WTC11 (cell line): Measurements from ENCODE around the gene STPG2. TPM values are rescaled to one million over a fixed set of nuclear protein-coding genes. Genes with fewer than 3 reads are reported as not detected.

Experiments used
- ATAC-seq: fragments of 200-7000 bp; cut with Tn5 transposase; 2 replicates; pipeline ENCODE4 v1.10.0; 2021; ENCODE audit warnings: mild to moderate bottlenecking, moderate library complexity
- CTCF ChIA-PET: fragments of 300-600 bp; sonication (Branson Sonifier 250); formaldehyde crosslinking; loops from one replicate; lab custom pipeline; 2021; ENCODE audit warnings: antibody characterized with exemption; lab: Charles Lee
- POLR2A ChIA-PET: fragments of 350-600 bp; sonication (Branson Sonifier 250); formaldehyde crosslinking; loops from one replicate; lab custom pipeline; 2021; ENCODE audit warnings: antibody characterized with exemption; lab: Charles Lee
- DNase-seq: peaks from one replicate; pipeline ENCODE4 v3.0.0; 2021; ENCODE audit warnings: low spot score
- H3K27ac Mint-ChIP-seq: 2 replicates; pipeline ENCODE4 v1.8.0; 2021; ENCODE audit warnings: mixed read lengths
- H3K27me3 Mint-ChIP-seq: 2 replicates; pipeline ENCODE4 v1.8.0; 2021; ENCODE audit warnings: low read depth, mild to moderate bottlenecking, moderate library complexity, mixed read lengths
- H3K36me3 Mint-ChIP-seq: 2 replicates; pipeline ENCODE4 v1.8.0; 2021; ENCODE audit warnings: mixed read lengths
- H3K4me1 Mint-ChIP-seq: 2 replicates; pipeline ENCODE4 v1.8.0; 2022; ENCODE audit warnings: mixed read lengths
- H3K4me3 Mint-ChIP-seq: 2 replicates; pipeline ENCODE4 v1.8.0; 2021; ENCODE audit warnings: mild to moderate bottlenecking, moderate library complexity, mixed read lengths
- H3K9me3 Mint-ChIP-seq: 2 replicates; pipeline ENCODE4 v1.8.0; 2021; ENCODE audit warnings: mixed read lengths
- ATF2 ChIP-seq: sonication (generic); formaldehyde crosslinking; IDR thresholded peaks from 2 replicates; pipeline ENCODE4 v1.8.1; 2022; ENCODE audit warnings: low read depth, missing genetic modification reagents, borderline replicate concordance
- CREB1 ChIP-seq: sonication (generic); formaldehyde crosslinking; IDR thresholded peaks from 2 replicates; pipeline ENCODE4 v1.8.0; 2023; ENCODE audit warnings: mild to moderate bottlenecking, missing genetic modification reagents
- CREM ChIP-seq: sonication (generic); formaldehyde crosslinking; IDR thresholded peaks from 2 replicates; pipeline ENCODE4 v1.8.1; 2022; ENCODE audit warnings: mild to moderate bottlenecking, missing genetic modification reagents, moderate library complexity
- CTCF ChIP-seq: fragments of 200-600 bp; IDR thresholded peaks from 2 replicates; pipeline ENCODE4 v1.8.0; 2022; ENCODE audit warnings: antibody characterized with exemption
- E2F1 ChIP-seq: sonication (generic); formaldehyde crosslinking; IDR thresholded peaks from 2 replicates; pipeline ENCODE4 v1.8.0; 2022; ENCODE audit warnings: mild to moderate bottlenecking, missing genetic modification reagents
- ESRRA ChIP-seq: sonication (generic); formaldehyde crosslinking; IDR thresholded peaks from 2 replicates; pipeline ENCODE4 v1.8.1; 2022; ENCODE audit warnings: mild to moderate bottlenecking, missing genetic modification reagents, borderline replicate concordance
- ETV6 ChIP-seq: sonication (generic); formaldehyde crosslinking; IDR thresholded peaks from 2 replicates; pipeline ENCODE4 v1.8.1; 2022; ENCODE audit warnings: mild to moderate bottlenecking, missing genetic modification reagents
- FOXP4 ChIP-seq: sonication (generic); formaldehyde crosslinking; IDR thresholded peaks from 2 replicates; pipeline ENCODE4 v1.8.0; 2022; ENCODE audit warnings: mild to moderate bottlenecking, missing genetic modification reagents
- HMGA2 ChIP-seq: fragments of 250-450 bp; sonication (Bioruptor Pico); IDR thresholded peaks from 2 replicates; pipeline ENCODE4 v1.4.0; 2021; ENCODE audit warnings: mild to moderate bottlenecking, moderate library complexity
- MLX ChIP-seq: sonication (generic); formaldehyde crosslinking; IDR thresholded peaks from 2 replicates; pipeline ENCODE4 v1.8.1; 2023; ENCODE audit warnings: mild to moderate bottlenecking, missing genetic modification reagents, moderate library complexity
- MYBL2 ChIP-seq: sonication (generic); formaldehyde crosslinking; IDR thresholded peaks from 2 replicates; pipeline ENCODE4 v1.8.1; 2023; ENCODE audit warnings: mild to moderate bottlenecking, moderate library complexity, missing genetic modification reagents
- NFATC4 ChIP-seq: fragments of 250-450 bp; sonication (Bioruptor Pico); IDR thresholded peaks from 2 replicates; pipeline ENCODE4 v1.9.0; 2021; ENCODE audit warnings: mild to moderate bottlenecking
- NR3C1 ChIP-seq: sonication (generic); formaldehyde crosslinking; conservative IDR thresholded peaks from 2 replicates; pipeline ENCODE4 v1.8.1; 2023; ENCODE audit warnings: low read depth, mild to moderate bottlenecking, missing genetic modification reagents
- RELA ChIP-seq: sonication (generic); formaldehyde crosslinking; IDR thresholded peaks from 2 replicates; pipeline ENCODE4 v1.8.1; 2022; ENCODE audit warnings: missing genetic modification reagents, mild to moderate bottlenecking, borderline replicate concordance
- ZNF317 ChIP-seq: sonication (generic); formaldehyde crosslinking; IDR thresholded peaks from 2 replicates; pipeline ENCODE4 v1.8.1; 2023; ENCODE audit warnings: low read depth, mild to moderate bottlenecking, moderate library complexity, missing genetic modification reagents, borderline replicate concordance
- ZNF423 ChIP-seq: fragments of 250-450 bp; sonication (Bioruptor Pico); IDR thresholded peaks from 2 replicates; pipeline ENCODE4 v2.1.2; 2022; ENCODE audit warnings: mild to moderate bottlenecking, moderate library complexity
- total RNA-seq: library from RNA; stranded (reverse); gene quantifications from 3 replicates; pipeline ENCODE4 v1.2.3, GENCODE V29; 2021
- TF ChIP-seq, protein P1 (sequence below): sonication (generic); formaldehyde crosslinking; IDR thresholded peaks from 2 replicates; pipeline ENCODE4 v1.8.1; 2022; ENCODE audit warnings: missing genetic modification reagents, borderline replicate concordance
- TF ChIP-seq, protein P2 (sequence below): sonication (generic); formaldehyde crosslinking; IDR thresholded peaks from 2 replicates; pipeline ENCODE4 v1.8.0; 2022; ENCODE audit warnings: missing genetic modification reagents
- TF ChIP-seq, protein P3 (sequence below): fragments of 250-450 bp; sonication (Bioruptor Pico); IDR thresholded peaks from 2 replicates; pipeline ENCODE4 v1.8.0; 2021; ENCODE audit warnings: mild to moderate bottlenecking
- TF ChIP-seq, protein P4 (sequence below): fragments of 250-450 bp; sonication (Bioruptor Pico); IDR thresholded peaks from 2 replicates; pipeline ENCODE4 v1.9.0; 2021; ENCODE audit warnings: moderate library complexity, mild to moderate bottlenecking, inconsistent platforms, borderline replicate concordance

The STPG2 gene
- total RNA-seq, 1 experiment from 2014 or later = 0.17 TPM

- CTCF ChIA-PET = no interaction called here
- H3K27ac Mint-ChIP-seq = no peak overlapping the region
- TF ChIP-seq ESRRA (CRISPR knock-in tag) (no peak), ETV6 (CRISPR knock-in tag) (no peak), CREM (CRISPR knock-in tag) (no peak), MLX (no peak), E2F1 (CRISPR knock-in tag) (no peak), CTCF (no peak)
- TF ChIP-seq, protein P1, sequence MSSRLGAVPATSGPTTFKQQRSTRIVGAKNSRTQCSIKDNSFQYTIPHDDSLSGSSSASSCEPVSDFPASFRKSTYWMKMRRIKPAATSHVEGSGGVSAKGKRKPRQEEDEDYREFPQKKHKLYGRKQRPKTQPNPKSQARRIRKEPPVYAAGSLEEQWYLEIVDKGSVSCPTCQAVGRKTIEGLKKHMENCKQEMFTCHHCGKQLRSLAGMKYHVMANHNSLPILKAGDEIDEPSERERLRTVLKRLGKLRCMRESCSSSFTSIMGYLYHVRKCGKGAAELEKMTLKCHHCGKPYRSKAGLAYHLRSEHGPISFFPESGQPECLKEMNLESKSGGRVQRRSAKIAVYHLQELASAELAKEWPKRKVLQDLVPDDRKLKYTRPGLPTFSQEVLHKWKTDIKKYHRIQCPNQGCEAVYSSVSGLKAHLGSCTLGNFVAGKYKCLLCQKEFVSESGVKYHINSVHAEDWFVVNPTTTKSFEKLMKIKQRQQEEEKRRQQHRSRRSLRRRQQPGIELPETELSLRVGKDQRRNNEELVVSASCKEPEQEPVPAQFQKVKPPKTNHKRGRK (CRISPR knock-in tag) = no peak
- H3K36me3 Mint-ChIP-seq = no peaks in the 10 kb centered on the region; the same call in 1 of the 2 replicates
- H3K4me1 Mint-ChIP-seq = peaks cover 35% of the 10 kb centered on the region
- ATAC-seq = no peak
- no peak for DNase-seq
- POLR2A ChIA-PET = no interaction called here
- H3K4me3 Mint-ChIP-seq = no peak overlapping the region
- H3K9me3 Mint-ChIP-seq = peaks cover 7% of the 10 kb centered on the region
- H3K27me3 Mint-ChIP-seq = no peaks in the 10 kb centered on the region
Observed at GRCh38 chr4:98179951-98180350, 36.7 kb upstream of the STPG2 start.

DNA sequence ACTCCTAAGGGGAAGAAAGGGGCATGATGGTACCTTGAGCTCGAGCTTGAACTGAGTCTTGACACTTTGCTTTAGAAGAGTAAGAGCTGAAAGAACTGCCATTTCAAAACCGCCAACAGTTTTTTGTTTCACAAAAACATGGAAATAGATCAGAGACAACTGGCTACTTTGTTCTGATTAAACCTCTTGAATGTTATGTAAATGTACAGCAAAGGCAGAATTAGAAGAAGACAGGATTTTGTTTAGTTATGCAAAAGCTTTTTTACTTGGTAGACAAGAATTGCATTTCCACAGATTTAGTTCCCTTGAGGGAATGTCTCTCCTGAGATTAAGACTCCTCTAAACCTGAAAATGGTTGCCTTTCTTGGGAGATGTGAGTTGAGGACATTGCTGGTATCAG is 33.3 kb upstream of the STPG2 start:
- no peaks in the 10 kb centered on the region; the same call in 1 of the 2 replicates for H3K27me3 Mint-ChIP-seq
- no peaks in the 10 kb centered on the region; the same call in none of the 2 replicates for H3K36me3 Mint-ChIP-seq
- ChIA-PET POLR2A (interaction anchor here (0.7 kb wide), 1 partner anchor 1642 kb away, joined by 5 read pairs; no protein-coding TSS in a partner anchor), CTCF (no interaction called here)
- H3K9me3 Mint-ChIP-seq = peaks cover 15% of the 10 kb centered on the region
- DNase-seq = no peak
- peak overlapping the region; percentile 15; the same call in 1 of the 2 replicates for H3K27ac Mint-ChIP-seq
- H3K4me3 Mint-ChIP-seq = no peak overlapping the region; the same call in 1 of the 2 replicates
- ATAC-seq = no peak
- H3K4me1 Mint-ChIP-seq = peaks cover 35% of the 10 kb centered on the region
- no peak for TF ChIP-seq FOXP4 (CRISPR knock-in tag)
- no peak for TF ChIP-seq CREB1
- TF ChIP-seq NFATC4 (CRISPR knock-in tag) = no peak
- TF ChIP-seq NR3C1 (CRISPR knock-in tag) = no peak
- TF ChIP-seq ZNF317 (CRISPR knock-in tag) = no peak
- TF ChIP-seq MYBL2 = no peak
- no peak for TF ChIP-seq RELA (CRISPR knock-in tag)
- no peak for TF ChIP-seq ATF2 (CRISPR knock-in tag)
- no peak for TF ChIP-seq HMGA2 (CRISPR knock-in tag)
- TF ChIP-seq, protein P2, sequence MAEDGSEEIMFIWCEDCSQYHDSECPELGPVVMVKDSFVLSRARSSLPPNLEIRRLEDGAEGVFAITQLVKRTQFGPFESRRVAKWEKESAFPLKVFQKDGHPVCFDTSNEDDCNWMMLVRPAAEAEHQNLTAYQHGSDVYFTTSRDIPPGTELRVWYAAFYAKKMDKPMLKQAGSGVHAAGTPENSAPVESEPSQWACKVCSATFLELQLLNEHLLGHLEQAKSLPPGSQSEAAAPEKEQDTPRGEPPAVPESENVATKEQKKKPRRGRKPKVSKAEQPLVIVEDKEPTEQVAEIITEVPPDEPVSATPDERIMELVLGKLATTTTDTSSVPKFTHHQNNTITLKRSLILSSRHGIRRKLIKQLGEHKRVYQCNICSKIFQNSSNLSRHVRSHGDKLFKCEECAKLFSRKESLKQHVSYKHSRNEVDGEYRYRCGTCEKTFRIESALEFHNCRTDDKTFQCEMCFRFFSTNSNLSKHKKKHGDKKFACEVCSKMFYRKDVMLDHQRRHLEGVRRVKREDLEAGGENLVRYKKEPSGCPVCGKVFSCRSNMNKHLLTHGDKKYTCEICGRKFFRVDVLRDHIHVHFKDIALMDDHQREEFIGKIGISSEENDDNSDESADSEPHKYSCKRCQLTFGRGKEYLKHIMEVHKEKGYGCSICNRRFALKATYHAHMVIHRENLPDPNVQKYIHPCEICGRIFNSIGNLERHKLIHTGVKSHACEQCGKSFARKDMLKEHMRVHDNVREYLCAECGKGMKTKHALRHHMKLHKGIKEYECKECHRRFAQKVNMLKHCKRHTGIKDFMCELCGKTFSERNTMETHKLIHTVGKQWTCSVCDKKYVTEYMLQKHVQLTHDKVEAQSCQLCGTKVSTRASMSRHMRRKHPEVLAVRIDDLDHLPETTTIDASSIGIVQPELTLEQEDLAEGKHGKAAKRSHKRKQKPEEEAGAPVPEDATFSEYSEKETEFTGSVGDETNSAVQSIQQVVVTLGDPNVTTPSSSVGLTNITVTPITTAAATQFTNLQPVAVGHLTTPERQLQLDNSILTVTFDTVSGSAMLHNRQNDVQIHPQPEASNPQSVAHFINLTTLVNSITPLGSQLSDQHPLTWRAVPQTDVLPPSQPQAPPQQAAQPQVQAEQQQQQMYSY (CRISPR knock-in tag) = no peak
- TF ChIP-seq, protein P3, sequence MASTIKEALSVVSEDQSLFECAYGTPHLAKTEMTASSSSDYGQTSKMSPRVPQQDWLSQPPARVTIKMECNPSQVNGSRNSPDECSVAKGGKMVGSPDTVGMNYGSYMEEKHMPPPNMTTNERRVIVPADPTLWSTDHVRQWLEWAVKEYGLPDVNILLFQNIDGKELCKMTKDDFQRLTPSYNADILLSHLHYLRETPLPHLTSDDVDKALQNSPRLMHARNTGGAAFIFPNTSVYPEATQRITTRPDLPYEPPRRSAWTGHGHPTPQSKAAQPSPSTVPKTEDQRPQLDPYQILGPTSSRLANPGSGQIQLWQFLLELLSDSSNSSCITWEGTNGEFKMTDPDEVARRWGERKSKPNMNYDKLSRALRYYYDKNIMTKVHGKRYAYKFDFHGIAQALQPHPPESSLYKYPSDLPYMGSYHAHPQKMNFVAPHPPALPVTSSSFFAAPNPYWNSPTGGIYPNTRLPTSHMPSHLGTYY (CRISPR knock-in tag) = no peak
- TF ChIP-seq, protein P4, sequence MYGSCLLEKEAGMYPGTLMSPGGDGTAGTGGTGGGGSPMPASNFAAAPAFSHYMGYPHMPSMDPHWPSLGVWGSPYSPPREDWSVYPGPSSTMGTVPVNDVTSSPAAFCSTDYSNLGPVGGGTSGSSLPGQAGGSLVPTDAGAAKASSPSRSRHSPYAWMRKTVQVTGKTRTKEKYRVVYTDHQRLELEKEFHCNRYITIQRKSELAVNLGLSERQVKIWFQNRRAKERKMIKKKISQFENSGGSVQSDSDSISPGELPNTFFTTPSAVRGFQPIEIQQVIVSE (CRISPR knock-in tag) = no peak
- TF ChIP-seq ZNF423 (CRISPR knock-in tag) = no peak
